ENCODE measurements around the gene ZBTB38.

ZBTB38 gene, protein sequence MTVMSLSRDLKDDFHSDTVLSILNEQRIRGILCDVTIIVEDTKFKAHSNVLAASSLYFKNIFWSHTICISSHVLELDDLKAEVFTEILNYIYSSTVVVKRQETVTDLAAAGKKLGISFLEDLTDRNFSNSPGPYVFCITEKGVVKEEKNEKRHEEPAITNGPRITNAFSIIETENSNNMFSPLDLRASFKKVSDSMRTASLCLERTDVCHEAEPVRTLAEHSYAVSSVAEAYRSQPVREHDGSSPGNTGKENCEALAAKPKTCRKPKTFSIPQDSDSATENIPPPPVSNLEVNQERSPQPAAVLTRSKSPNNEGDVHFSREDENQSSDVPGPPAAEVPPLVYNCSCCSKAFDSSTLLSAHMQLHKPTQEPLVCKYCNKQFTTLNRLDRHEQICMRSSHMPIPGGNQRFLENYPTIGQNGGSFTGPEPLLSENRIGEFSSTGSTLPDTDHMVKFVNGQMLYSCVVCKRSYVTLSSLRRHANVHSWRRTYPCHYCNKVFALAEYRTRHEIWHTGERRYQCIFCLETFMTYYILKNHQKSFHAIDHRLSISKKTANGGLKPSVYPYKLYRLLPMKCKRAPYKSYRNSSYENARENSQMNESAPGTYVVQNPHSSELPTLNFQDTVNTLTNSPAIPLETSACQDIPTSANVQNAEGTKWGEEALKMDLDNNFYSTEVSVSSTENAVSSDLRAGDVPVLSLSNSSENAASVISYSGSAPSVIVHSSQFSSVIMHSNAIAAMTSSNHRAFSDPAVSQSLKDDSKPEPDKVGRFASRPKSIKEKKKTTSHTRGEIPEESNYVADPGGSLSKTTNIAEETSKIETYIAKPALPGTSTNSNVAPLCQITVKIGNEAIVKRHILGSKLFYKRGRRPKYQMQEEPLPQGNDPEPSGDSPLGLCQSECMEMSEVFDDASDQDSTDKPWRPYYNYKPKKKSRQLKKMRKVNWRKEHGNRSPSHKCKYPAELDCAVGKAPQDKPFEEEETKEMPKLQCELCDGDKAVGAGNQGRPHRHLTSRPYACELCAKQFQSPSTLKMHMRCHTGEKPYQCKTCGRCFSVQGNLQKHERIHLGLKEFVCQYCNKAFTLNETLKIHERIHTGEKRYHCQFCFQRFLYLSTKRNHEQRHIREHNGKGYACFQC (N-terminal part only)

GRCh38 chr3:141368062-141368924, at the start of gene ZBTB38:
Gene ZBTB38 (plus strand): TSS chr3:141368504. CDS start chr3:141442389, 73,885 bp downstream.
- DNase-seq = no peak

DNA sequence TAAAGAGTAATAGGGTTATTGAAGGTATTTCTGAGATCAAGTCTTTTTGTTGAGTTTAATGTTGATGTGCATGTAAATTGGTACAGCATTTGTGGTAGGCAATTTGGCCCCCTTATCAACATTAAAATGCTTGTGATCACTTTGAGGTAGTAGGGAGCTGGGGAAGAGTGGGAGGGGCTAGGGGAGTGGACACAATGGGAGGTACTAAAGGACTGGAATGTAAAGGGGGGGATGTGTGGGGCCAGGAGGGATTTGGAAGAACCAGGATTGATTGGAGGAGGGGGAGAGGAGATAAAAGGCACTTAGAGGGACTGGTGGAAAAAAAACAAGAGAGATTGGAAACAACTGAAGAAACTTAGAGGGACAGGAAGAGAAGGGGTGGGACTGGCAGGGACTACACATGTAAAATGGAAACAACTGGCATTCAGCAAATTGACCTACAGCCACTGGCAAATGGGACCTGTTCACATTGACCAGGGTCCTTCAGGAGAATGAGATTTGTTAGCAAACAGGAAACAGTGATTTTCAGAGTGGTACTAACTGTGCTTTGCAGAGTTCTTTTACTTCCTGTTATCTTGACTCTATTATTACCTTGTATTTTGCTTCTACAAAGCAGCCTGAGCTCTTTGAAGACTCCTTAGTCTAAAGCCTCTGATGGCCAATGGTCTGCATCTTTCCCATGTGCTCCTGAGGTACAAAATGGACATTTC, 47.8 kb upstream of the ZBTB38 start:
- DNase-seq = no peak

- DNase-seq = no peak
Observed at GRCh38 chr3:141321109-141321497, 47.2 kb upstream of the ZBTB38 start.

DNA sequence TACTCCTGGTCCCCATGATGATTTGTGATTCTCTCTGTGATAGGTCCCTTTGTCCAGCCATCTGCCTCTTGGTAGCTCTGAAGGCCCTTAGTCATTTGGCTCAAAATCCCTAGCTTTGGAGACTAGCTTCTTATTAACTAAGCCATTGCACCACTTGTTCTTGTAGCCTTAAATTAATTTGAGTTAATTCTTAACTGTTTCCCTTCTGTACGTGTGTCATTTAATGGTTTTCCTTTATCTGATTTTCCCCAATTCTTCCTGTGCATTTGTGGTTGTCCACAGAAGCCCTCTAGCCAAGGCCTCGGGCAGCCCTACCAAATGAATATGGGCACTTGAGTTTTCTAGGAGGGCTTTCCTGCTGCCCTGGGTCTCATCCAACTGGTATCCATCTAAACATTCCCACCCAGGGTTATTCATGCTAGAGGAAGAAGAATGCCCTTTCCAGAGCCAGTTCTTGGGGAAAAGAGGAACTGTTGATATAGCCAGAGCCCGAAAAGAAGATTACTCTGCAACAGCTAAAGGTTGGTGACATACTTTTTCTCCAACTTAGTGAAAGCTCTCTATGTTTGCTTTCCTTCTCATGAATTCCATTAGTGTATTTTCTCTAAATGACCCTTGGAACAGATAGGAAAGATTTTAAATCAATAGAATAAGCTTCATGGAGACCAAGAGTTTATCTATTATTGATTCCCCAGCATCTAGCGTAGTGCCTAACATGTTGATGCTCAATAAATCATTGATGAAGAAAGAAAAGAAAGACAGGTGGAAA, 44.2 kb upstream of the ZBTB38 start:
- DNase-seq = no peak

DNA sequence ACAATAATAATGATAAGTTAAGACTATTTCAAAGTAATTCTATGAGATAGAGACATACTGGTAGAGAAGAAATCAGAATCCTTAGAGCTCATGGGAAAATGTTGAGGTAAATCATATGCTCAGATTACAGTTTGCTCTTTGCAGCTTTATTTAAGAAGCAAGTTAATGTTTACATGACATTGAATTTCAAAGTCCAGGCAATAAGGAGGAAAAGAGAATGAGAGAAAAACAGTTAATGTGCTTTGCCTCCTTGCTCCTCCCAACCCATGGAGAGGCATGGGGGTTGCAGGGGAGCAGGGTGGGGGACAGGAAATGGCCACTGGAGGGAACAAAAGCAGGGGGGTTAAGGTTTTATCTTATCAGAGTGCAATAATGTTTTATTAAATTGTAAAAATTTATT, 42.2 kb upstream of the ZBTB38 start:
- DNase-seq = no peak

DNA sequence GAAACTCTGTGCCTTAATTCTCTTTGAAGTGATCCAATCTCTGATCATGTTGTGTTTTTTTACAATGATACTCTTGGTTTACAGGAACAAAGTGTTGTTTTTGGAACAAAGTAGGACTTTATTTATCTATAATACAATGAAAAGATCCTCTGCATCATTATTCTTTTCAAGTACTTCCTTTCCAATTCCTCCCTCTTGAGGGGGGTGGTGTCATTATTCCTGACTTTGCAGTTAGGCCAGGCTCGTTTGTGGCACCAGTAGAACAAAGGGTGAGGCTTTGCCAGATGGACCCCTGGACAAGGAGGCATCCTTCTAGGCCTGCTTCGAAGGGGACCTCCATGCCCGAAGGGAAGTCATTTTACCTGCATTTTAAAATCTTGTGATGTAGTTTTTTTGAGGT, 41.7 kb upstream of the ZBTB38 start:
- DNase-seq = no peak

DNA sequence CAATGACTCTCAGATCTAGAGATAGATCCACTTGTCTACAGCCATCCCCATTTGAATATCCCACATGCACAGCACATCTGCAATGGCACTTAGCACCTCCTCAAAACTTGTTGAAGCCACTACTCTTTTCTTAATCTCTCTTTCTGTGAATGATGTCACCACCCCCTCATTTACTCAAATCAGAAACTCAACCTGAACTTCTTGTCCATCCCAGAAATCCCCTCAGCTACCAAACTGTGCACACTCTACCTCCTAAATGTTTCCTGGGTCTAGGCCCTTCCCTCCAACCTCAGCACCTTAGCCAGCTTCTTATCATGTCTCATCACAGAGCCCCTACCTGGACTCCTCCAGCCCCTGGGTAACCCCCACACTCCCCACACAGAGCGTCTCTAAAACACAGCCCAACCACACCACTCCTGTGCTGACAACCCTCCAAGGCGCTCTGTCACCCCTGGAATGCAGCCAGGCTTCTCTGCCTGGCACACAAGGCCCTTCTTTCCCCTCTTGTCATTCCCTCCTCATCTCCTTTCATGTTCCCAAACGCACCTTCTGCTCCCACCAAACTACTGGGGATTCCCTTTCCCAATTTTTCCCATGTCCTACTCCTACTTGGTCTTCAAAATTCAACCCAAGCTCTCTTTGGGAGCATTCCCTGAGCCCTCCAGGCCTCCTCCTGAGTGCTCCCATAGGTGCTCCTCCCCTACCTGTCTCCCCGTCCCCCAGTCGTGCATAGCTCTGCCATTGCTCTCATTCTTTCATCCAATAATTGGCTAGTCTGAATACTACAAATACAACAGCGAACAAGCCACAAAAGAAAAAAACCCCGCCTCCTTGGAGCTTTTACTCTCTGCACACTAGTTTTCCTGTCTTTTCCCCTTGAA, 39.8 kb upstream of the ZBTB38 start:
- no peak for DNase-seq

DNA sequence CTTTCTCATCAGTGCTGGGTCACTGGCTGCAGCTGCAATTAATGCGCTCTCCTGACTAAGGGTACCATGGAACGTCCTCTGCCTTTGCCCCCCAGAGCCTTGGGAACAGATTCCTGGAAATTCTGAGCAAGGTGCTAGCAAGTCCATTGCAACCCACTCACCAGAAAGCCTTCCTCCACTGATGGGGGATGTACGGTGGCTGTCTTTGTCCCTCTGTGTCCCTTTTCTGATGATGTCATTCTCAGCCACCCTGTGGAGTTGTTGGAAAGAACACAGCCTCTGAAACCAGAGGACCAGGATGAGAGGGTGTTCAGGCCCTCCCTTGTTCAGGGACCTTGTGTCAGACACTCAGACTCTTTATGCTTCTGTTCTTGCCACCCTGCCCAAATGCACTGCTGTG, 38.1 kb upstream of the ZBTB38 start:
- DNase-seq = no peak

- DNase-seq = no peak
Observed at GRCh38 chr3:141330718-141331376, 37.5 kb upstream of the ZBTB38 start.

- no peak for DNase-seq
Observed at GRCh38 chr3:141331377-141332318, 36.7 kb upstream of the ZBTB38 start.

DNA sequence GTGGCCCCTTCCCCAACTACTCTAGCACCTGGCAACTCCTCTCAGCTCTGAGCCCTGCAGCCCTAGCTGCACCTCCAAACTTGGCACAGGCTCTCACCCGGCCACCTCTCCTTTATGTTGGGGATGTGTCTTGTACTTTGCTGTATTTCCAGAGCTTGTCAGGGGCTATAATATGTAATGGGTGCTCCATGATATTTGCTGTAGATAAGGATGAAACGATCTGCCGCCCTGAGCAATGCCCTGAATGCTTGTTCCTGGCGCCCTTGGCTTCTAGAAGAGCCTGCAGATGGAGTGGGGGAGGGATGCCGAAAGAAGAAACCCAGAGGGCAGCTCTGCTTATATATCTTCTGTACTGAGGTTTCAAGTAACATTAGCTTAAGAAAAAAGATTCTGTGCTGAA, 35.9 kb upstream of the ZBTB38 start:
- DNase-seq = no peak

- DNase-seq = no peak
Observed at GRCh38 chr3:141333836-141334626, 34.3 kb upstream of the ZBTB38 start.

DNA sequence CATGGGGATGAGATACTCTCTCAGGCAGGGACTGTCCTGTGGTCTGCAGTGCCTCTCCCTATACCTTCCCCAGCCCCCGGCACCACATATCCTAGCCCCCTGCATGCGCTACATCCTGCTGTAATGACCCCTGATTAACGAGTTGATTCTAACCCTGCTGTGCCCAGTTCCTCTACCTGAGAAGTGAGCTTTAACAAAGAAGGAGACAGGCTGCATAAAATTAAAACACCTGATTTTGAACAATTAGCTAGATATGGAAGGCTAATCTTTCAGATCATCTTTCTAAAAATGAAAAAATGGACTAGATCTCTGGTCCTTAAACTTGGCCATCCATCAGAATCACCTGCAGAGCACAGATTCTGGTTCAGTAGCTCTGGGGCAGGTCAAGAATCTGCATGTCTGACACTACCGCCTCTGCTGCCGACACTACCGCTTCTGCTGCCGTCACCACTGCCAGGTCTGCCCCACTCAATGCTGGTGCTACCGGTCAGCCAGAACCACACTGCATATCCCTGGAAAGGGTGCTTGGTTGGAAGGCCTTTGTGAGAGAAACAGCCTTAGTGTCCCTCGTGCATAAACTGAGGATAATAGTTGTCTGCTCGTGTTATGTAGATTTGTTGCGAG, 33.6 kb upstream of the ZBTB38 start:
- DNase-seq = no peak

DNA sequence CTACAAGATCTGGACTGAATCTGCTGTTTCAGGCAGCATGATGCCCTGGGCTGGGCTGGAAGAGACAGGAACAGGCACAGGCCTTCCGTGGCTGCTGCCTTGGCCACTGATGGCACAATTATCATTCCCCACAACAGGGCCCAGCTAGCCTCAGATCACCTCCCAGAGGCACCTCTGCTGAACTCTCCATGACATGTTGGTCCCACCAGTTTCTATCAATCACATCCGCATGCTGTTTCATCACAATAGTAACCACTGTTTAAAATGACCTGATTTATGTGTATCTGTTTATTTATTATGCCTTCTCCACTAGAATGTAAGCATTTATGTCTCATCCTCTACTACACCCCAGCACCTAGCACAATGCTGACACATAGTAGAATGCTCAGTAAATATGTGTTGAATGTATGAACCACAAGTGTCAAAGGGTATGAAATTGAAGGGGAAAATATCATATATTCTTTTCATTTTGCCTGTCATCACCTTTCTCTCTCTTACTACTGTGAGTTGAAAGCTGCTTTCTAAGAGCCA, 32.7 kb upstream of the ZBTB38 start:
- DNase-seq = no peak

DNA sequence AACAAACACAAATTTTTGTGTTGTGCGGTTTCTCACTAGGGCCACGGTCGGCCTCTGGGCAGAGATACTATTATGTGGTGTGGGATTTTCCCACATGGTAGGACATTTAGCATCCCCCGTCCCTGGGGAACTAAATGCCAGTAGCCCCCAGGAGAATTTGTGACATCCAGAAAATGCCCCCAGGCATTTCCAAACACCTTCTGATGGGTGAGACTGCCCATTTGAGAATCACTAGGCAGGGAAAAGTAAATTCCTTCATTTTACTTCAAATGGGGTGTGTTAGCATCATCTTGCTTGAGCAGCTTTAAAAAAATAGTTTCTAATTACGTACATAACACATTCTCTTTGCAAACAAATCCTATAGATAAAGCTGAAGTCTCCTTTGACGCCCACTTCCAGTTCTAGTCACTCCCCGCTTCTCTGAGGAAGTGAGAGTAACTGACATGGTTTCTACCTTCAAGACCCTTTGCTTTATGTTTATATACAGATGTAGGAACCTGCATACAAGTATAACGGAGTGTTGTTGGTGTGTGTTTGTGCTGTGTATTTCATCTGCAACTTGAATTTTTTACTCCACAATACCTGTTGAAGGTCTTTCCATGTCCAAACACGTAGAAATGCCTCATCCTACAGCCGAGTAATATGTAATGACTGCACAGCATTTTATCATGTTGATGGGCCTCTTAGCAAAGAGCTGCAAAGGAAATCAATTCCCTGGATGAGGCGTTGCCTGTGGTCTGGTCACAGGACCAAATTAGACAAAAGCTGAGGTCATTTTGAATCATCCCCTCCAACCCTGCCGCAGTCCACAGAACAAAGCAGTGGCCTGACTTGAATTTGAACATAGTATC, 31.4 kb upstream of the ZBTB38 start:
- no peak for DNase-seq

- no peak for DNase-seq
Observed at GRCh38 chr3:141337523-141337854, 30.8 kb upstream of the ZBTB38 start.
